ENCODE results near the gene UBE3B. TPM values are rescaled to one million over a fixed set of nuclear protein-coding genes. Genes with fewer than 3 reads are reported as not detected.
A peak's percentile ranks its signal among the peaks of the same experiment; 100 is the strongest.

Gene UBE3B
- total RNA-seq, 1 experiment from 2014 or later = 38.6 TPM

- H3K4me3 Mint-ChIP-seq (ENCODE audit: unreplicated experiment) = no peak overlapping the region
- H3K36me3 Mint-ChIP-seq (ENCODE audit: insufficient read depth, unreplicated experiment) = peaks cover 62% of the 10 kb centered on the region
- DNase-seq (ENCODE audit: unreplicated experiment) = no peak
- TF ChIP-seq CTCF (IDR thresholded peaks at IDR 0.05; ENCODE audit: unreplicated experiment) = no peak
- peak overlapping the region; percentile 92 for H3K27ac Mint-ChIP-seq (ENCODE audit: low read depth, unreplicated experiment)
- H3K9me3 Mint-ChIP-seq (ENCODE audit: unreplicated experiment) = no peaks in the 10 kb centered on the region
- no peaks in the 10 kb centered on the region for H3K27me3 Mint-ChIP-seq (ENCODE audit: insufficient read depth, unreplicated experiment)
- H3K4me1 Mint-ChIP-seq (ENCODE audit: insufficient read depth, unreplicated experiment) = peaks cover 14% of the 10 kb centered on the region
- no TSS peak for BruUV-seq (replicated peaks)
- ChIA-PET POLR2A (interaction anchor here (0.6 to 2.4 kb wide), 3 partner anchors 7 to 193 kb away, joined by 4 to 40 read pairs (median 5); partner anchors contain the start of genes KCTD10, MMAB, MVK and UBE3B), CTCF (interaction anchor here (1.0 to 3.9 kb wide), 4 partner anchors 8 to 264 kb away, joined by 4 to 23 read pairs (median 6); no protein-coding TSS in a partner anchor)
- intact Hi-C loops (cut with micrococcal nuclease) = no loop called here
These were observed 103.4 kb downstream of the UBE3B start for GRCh38 chr12:109580684-109581333.

- POLR2A ChIA-PET = interaction anchor here (0.6 to 2.4 kb wide), 6 partner anchors 8 to 192 kb away, joined by 3 to 40 read pairs (median 5); partner anchors contain the start of genes KCTD10, MMAB, MVK and UBE3B
- Mint-ChIP-seq H3K36me3 (ENCODE audit: insufficient read depth, unreplicated experiment) (peaks cover 61% of the 10 kb centered on the region), H3K4me3 (ENCODE audit: unreplicated experiment) (no peak overlapping the region), H3K4me1 (ENCODE audit: insufficient read depth, unreplicated experiment) (peaks cover 14% of the 10 kb centered on the region), H3K27ac (ENCODE audit: low read depth, unreplicated experiment) (peak overlapping the region; percentile 92), H3K27me3 (ENCODE audit: insufficient read depth, unreplicated experiment) (no peaks in the 10 kb centered on the region), H3K9me3 (ENCODE audit: unreplicated experiment) (no peaks in the 10 kb centered on the region)
- no peak for TF ChIP-seq CTCF (IDR thresholded peaks at IDR 0.05; ENCODE audit: unreplicated experiment)
- CTCF ChIA-PET = interaction anchor here (0.8 to 3.9 kb wide), 7 partner anchors 9 to 305 kb away, joined by 3 to 23 read pairs (median 4); no protein-coding TSS in a partner anchor
- no peak for DNase-seq (ENCODE audit: unreplicated experiment)
- no TSS peak for BruUV-seq (replicated peaks)
- intact Hi-C loops (cut with micrococcal nuclease) = no loop called here
These were observed 103.9 kb downstream of the UBE3B start for GRCh38 chr12:109581334-109581691.

GRCh38 chr12:109581856-109582255 is 104.4 kb downstream of the UBE3B start:
- Mint-ChIP-seq H3K4me1 (ENCODE audit: insufficient read depth, unreplicated experiment) (peaks cover 14% of the 10 kb centered on the region), H3K36me3 (ENCODE audit: insufficient read depth, unreplicated experiment) (peaks cover 56% of the 10 kb centered on the region), H3K9me3 (ENCODE audit: unreplicated experiment) (no peaks in the 10 kb centered on the region), H3K4me3 (ENCODE audit: unreplicated experiment) (peak overlapping the region; percentile 59), H3K27me3 (ENCODE audit: insufficient read depth, unreplicated experiment) (no peaks in the 10 kb centered on the region), H3K27ac (ENCODE audit: low read depth, unreplicated experiment) (peak overlapping the region; percentile 92)
- POLR2A ChIA-PET = interaction anchor here (0.6 to 2.4 kb wide), 10 partner anchors 8 to 1019 kb away, joined by 3 to 40 read pairs (median 4); partner anchors contain the start of genes MMAB, MVK and UBE3B
- intact Hi-C loops (cut with micrococcal nuclease) = no loop called here
- DNase-seq (ENCODE audit: unreplicated experiment) = peak; percentile 92
- CTCF ChIA-PET = interaction anchor here (0.8 to 3.9 kb wide), 7 partner anchors 9 to 304 kb away, joined by 3 to 23 read pairs (median 4); no protein-coding TSS in a partner anchor
- BruUV-seq (replicated peaks) = no TSS peak
- no peak for TF ChIP-seq CTCF (IDR thresholded peaks at IDR 0.05; ENCODE audit: unreplicated experiment)

GRCh38 chr12:109582636-109583035 is 105.2 kb downstream of the UBE3B start:
- H3K4me1 Mint-ChIP-seq (ENCODE audit: insufficient read depth, unreplicated experiment) = peaks cover 14% of the 10 kb centered on the region
- intact Hi-C loops (cut with micrococcal nuclease) = no loop called here
- no peaks in the 10 kb centered on the region for H3K9me3 Mint-ChIP-seq (ENCODE audit: unreplicated experiment)
- no peak for TF ChIP-seq CTCF (IDR thresholded peaks at IDR 0.05; ENCODE audit: unreplicated experiment)
- BruUV-seq (replicated peaks) = no TSS peak
- POLR2A ChIA-PET = interaction anchor here (0.6 to 2.4 kb wide), 8 partner anchors 9 to 1020 kb away, joined by 3 to 40 read pairs (median 5); partner anchors contain the start of genes MMAB, MVK and UBE3B
- peak overlapping the region; percentile 59 for H3K4me3 Mint-ChIP-seq (ENCODE audit: unreplicated experiment)
- no peaks in the 10 kb centered on the region for H3K27me3 Mint-ChIP-seq (ENCODE audit: insufficient read depth, unreplicated experiment)
- peaks cover 56% of the 10 kb centered on the region for H3K36me3 Mint-ChIP-seq (ENCODE audit: insufficient read depth, unreplicated experiment)
- CTCF ChIA-PET = interaction anchor here (1.3 to 3.9 kb wide), 3 partner anchors 10 to 303 kb away, joined by 3 to 23 read pairs (median 6); no protein-coding TSS in a partner anchor
- DNase-seq (ENCODE audit: unreplicated experiment) = peak; percentile 35
- peak overlapping the region; percentile 92 for H3K27ac Mint-ChIP-seq (ENCODE audit: low read depth, unreplicated experiment)

Data from MCF 10A (cell line).